Breast epithelium (tissue), 4 donors: ENCODE results near the gene SCAF4. TPM values are rescaled to one million over a fixed set of nuclear protein-coding genes. Genes with fewer than 3 reads are reported as not detected.
A peak's percentile ranks its signal among the peaks of the same experiment; 100 is the strongest.

Source experiments
- DNase-seq, 2 donors: peaks; one replicate each; pipeline ENCODE4 v3.0.0-alpha.2; 2019; ENCODE audit warnings: low spot score in 2 of 2
- H3K27ac ChIP-seq, 2 donors: fragments of 200-600 bp; sonication (generic) in 1 of 2; one replicate each; pipeline ENCODE4 v1.5.1; 2016 to 2019; ENCODE audit warnings: mild to moderate bottlenecking in 1 of 2
- H3K27me3 ChIP-seq, 2 donors: fragments of 200-600 bp; sonication (generic) in 1 of 2; one replicate each; pipeline versions ENCODE4 v1.5.1 to v1.6.0; 2017 to 2019; ENCODE audit warnings: control low read depth in 1 of 2, mild to moderate bottlenecking in 1 of 2
- H3K36me3 ChIP-seq: fragments of 200-600 bp; one replicate; pipeline ENCODE4 v1.5.1; 2019
- H3K4me1 ChIP-seq, 2 donors: fragments of 200-600 bp; sonication (generic); one replicate each; pipeline ENCODE4 v1.5.1; 2016 to 2019; ENCODE audit warnings: control low read depth in 1 of 2
- H3K4me3 ChIP-seq, 3 donors: fragments of 200-600 bp; sonication (generic); 1 replicate in 2 of 3; 2 replicates in 1 of 3; pipeline ENCODE4 v1.5.1; 2016 to 2019; ENCODE audit warnings: mild to moderate bottlenecking in 3 of 3, moderate library complexity in 2 of 3
- H3K9me3 ChIP-seq, 2 donors: fragments of 200-600 bp; sonication (generic) in 1 of 2; one replicate each; pipeline ENCODE4 v1.5.1; 2016 to 2019; ENCODE audit warnings: control low read depth in 1 of 2
- POLR2A ChIP-seq: fragments of 450-650 bp; IDR thresholded peaks from one replicate; pipeline ENCODE4 v1.6.1; 2016; ENCODE audit warnings: antibody characterized with exemption, mild to moderate bottlenecking, moderate library complexity
- POLR2AphosphoS5 ChIP-seq, 3 donors: sonication (generic); formaldehyde crosslinking; IDR thresholded peaks; one replicate each; pipeline ENCODE4 v1.6.1; 2017; ENCODE audit warnings: antibody characterized with exemption in 3 of 3
- intact Hi-C: fragments of 100-400 bp; cut with DNase I; formaldehyde crosslinking; loops from one replicate; pipeline ENCODE4 v1.15.1; 2023; ENCODE audit warnings: low total_unique reads
- total RNA-seq, 3 donors: library from RNA; depleted of rRNA; stranded (reverse); fragments of >200 nt; gene quantifications; one replicate each; pipeline ENCODE4 v1.1.0, GENCODE V29; 2016
- TF ChIP-seq, protein P1 (sequence below), 3 donors: fragments of 450-650 bp; IDR thresholded peaks; one replicate each; pipeline ENCODE4 v1.5.1; 2016 to 2017; ENCODE audit warnings: antibody characterized with exemption in 3 of 3, mild to moderate bottlenecking in 3 of 3, moderate library complexity in 3 of 3

Gene SCAF4
- total RNA-seq, 3 donors from 2014 or later, result 17.4 to 22.8 (median 18.4) TPM

DNA sequence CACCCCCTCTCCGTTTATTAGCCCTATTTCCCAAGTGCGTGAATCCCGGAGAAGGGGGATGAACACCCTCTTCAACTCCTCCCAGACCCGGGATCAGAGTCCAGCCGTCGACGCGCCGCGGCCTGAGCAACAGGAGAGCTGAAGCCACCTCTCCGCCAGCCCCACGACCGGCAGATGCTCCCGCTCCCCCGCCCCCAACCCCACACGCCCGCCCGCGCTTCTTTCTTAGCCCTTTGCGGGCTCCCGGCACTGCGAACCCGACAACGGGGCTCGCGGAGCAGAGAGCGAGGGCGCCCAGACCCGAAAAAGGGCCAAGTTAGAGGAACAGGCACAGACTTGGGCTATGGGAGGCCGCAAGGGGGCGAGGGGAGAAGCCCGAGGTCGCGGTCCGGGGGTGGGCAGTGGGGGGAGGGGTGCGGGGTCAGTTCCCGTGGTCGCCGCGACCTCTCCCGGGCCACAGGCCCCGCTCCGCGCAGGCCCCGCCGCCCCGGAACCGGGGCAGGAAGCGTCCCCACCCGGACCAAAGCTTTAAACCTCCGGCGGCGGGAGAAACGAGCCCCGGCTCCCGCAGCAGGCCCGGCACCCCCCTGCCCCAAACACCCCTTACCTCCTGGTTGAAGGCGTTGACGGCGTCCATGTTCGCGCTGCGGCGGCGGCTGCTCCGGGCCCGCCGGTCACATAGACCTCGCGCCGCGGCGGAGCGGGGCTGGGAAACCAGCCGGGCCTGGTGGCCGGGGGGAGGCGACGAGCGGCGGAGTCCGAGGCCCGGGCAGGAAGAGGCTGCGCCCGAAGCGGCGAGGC lies 662 bp downstream of the SCAF4 start:
- TF ChIP-seq POLR2AphosphoS5 (IDR thresholded peaks at IDR 0.05), result no peak
- TF ChIP-seq, protein P1, sequence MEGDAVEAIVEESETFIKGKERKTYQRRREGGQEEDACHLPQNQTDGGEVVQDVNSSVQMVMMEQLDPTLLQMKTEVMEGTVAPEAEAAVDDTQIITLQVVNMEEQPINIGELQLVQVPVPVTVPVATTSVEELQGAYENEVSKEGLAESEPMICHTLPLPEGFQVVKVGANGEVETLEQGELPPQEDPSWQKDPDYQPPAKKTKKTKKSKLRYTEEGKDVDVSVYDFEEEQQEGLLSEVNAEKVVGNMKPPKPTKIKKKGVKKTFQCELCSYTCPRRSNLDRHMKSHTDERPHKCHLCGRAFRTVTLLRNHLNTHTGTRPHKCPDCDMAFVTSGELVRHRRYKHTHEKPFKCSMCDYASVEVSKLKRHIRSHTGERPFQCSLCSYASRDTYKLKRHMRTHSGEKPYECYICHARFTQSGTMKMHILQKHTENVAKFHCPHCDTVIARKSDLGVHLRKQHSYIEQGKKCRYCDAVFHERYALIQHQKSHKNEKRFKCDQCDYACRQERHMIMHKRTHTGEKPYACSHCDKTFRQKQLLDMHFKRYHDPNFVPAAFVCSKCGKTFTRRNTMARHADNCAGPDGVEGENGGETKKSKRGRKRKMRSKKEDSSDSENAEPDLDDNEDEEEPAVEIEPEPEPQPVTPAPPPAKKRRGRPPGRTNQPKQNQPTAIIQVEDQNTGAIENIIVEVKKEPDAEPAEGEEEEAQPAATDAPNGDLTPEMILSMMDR (IDR thresholded peaks at IDR 0.05), result no peak
- TF ChIP-seq POLR2A, result no peak
- intact Hi-C loops, result no loop called here
- peak; percentile 32 to 57 for DNase-seq
- H3K9me3 ChIP-seq, result no peaks in the 10 kb centered on the region
- H3K27me3 ChIP-seq, result no peaks in the 10 kb centered on the region
- no peaks in the 10 kb centered on the region for H3K36me3 ChIP-seq
- H3K4me1 ChIP-seq, result peaks cover 6 to 19% of the 10 kb centered on the region in 2 donors
- H3K27ac ChIP-seq, result peak overlapping the region; percentile 96
- H3K4me3 ChIP-seq, result peak overlapping the region; percentile 97 to 99 (median 98)

DNA sequence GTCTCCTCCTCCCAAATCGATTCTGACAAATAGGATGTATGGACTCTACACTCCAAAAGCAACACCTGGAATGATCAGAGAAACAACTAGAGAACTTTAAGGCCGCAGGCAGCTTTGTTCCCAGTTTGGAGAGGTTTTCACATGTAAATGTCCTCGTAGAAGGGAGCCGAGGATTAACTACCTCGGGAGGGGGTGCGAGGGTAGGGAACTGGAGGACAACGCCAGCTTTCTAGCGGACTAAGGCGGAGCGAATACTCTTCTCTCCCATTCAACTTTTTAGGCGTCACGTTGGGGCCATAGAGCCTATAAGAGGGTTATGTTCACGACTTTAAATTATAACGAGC lies 1.2 kb downstream of the SCAF4 start:
- Histone ChIP-seq H3K27me3 (no peaks in the 10 kb centered on the region), H3K36me3 (no peaks in the 10 kb centered on the region), H3K4me1 (peaks cover 6 to 19% of the 10 kb centered on the region in 2 donors), H3K4me3 (peak overlapping the region; percentile 97 to 99 (median 98)), H3K27ac (peak overlapping the region; percentile 96), H3K9me3 (no peaks in the 10 kb centered on the region)
- no peak for DNase-seq
- intact Hi-C loops, result no loop called here
- no peak for TF ChIP-seq POLR2AphosphoS5 (IDR thresholded peaks at IDR 0.05)
- TF ChIP-seq, protein P1 (IDR thresholded peaks at IDR 0.05), result no peak
- no peak for TF ChIP-seq POLR2A

- TF ChIP-seq, protein P1 (IDR thresholded peaks at IDR 0.05), result no peak
- no peak for TF ChIP-seq POLR2AphosphoS5 (IDR thresholded peaks at IDR 0.05)
- TF ChIP-seq POLR2A, result no peak
- Histone ChIP-seq H3K4me3 (peak overlapping the region; percentile 97 to 99 (median 98)), H3K27ac (no peak overlapping the region), H3K36me3 (no peaks in the 10 kb centered on the region), H3K4me1 (peaks cover 6 to 19% of the 10 kb centered on the region in 2 donors), H3K27me3 (no peaks in the 10 kb centered on the region), H3K9me3 (no peaks in the 10 kb centered on the region)
- intact Hi-C loops, result no loop called here
- no peak for DNase-seq
These were observed 2.1 kb downstream of the SCAF4 start for GRCh38 chr21:31729622-31730343.

DNA sequence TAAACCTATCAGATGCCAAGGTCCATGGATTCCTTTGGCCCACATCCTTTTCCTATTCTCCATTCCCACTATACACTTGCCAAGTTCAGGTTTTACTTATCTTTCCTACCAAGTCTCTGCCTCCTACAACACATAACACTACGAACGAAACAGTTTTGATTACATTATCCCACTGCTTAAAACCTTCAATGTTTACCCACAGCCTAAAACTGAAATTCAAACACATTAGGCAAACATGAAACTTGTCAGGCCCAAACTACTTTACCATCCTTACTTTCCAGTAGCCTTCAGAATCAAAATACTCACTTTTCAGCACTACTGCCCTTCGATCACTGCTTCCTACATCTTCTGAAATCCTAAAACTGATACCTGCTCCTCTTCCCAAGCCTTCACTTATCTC lies 3.0 kb downstream of the SCAF4 start:
- TF ChIP-seq POLR2AphosphoS5 (IDR thresholded peaks at IDR 0.05) (no peak), POLR2A (no peak)
- TF ChIP-seq, protein P1 (IDR thresholded peaks at IDR 0.05), result no peak
- H3K4me1 ChIP-seq, result peaks cover 6 to 19% of the 10 kb centered on the region in 2 donors
- no peaks in the 10 kb centered on the region for H3K27me3 ChIP-seq
- peak overlapping the region in 1 of 3 donors; percentile 97 for H3K4me3 ChIP-seq
- H3K9me3 ChIP-seq, result no peaks in the 10 kb centered on the region
- H3K36me3 ChIP-seq, result no peaks in the 10 kb centered on the region
- intact Hi-C loops, result no loop called here
- DNase-seq, result no peak
- no peak overlapping the region for H3K27ac ChIP-seq

DNA sequence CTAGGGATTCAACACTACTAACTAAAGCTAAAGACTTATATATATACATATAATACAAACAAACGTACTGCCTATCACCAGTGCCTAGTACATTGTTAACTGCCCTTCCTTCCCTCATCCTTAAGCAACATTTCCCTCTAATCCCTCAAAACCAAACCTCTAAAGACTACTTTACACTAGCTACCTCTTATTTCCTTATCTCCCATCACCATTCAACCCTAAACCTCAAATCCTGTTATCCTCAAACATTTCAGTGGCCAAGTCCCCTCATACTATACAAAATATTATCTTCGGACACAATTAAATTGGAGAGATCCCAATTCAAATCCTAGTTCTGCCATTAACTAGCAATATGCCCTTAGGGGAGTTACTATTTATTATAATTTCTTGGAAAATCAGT lies 3.7 kb downstream of the SCAF4 start:
- no peak overlapping the region for H3K4me3 ChIP-seq
- H3K27me3 ChIP-seq, result no peaks in the 10 kb centered on the region
- H3K4me1 ChIP-seq, result peaks cover 6 to 19% of the 10 kb centered on the region in 2 donors
- H3K9me3 ChIP-seq, result no peaks in the 10 kb centered on the region
- no peaks in the 10 kb centered on the region for H3K36me3 ChIP-seq
- no peak overlapping the region for H3K27ac ChIP-seq
- TF ChIP-seq POLR2A, result no peak
- TF ChIP-seq, protein P1 (IDR thresholded peaks at IDR 0.05), result no peak
- no peak for TF ChIP-seq POLR2AphosphoS5 (IDR thresholded peaks at IDR 0.05)
- no peak for DNase-seq
- intact Hi-C loops, result no loop called here
